PC-9 (cell line): ENCODE data around the gene INSYN1. TPM values are rescaled to one million over a fixed set of nuclear protein-coding genes. Genes with fewer than 3 reads are reported as not detected.

Source experiments
- BruUV-seq: library from RNA; stranded (reverse); fragments of 400-500 nt; replicated peaks from 2 replicates; lab custom pipeline; 2021; lab: Mats Ljungman, UMichigan
- CTCF ChIA-PET: fragments of 300-600 bp; sonication (Branson Sonifier 250); formaldehyde crosslinking; loops from one replicate; lab custom pipeline; 2022; ENCODE audit warnings: antibody characterized with exemption; lab: Charles Lee
- POLR2A ChIA-PET: fragments of 300-600 bp; sonication (Branson Sonifier 250); formaldehyde crosslinking; loops from one replicate; lab custom pipeline; 2022; ENCODE audit warnings: antibody characterized with exemption; ENCODE audit not compliant: unreplicated experiment; lab: Charles Lee
- DNase-seq, 2 experiments: peaks; one replicate each; pipeline versions ENCODE4 v3.0.0 to v3.0.0-alpha.2; 2015 to 2022; ENCODE audit warnings: mixed read lengths in 1 of 2
- H2AFZ ChIP-seq: fragments of 200-600 bp; sonication (generic); 2 replicates; pipeline ENCODE4 v1.8.1; 2017; ENCODE audit warnings: antibody characterized with exemption
- H3F3A ChIP-seq: fragments of 200-600 bp; sonication (generic); 2 replicates; pipeline ENCODE4 v1.8.1; 2017; ENCODE audit warnings: antibody characterized with exemption, mild to moderate bottlenecking, low read depth; ENCODE audit not compliant: insufficient read depth
- H3K27ac ChIP-seq: fragments of 200-600 bp; sonication (generic); 2 replicates; pipeline ENCODE4 v1.6.1; 2016; ENCODE audit warnings: mixed run types
- H3K27me3 ChIP-seq: fragments of 200-600 bp; sonication (generic); 2 replicates; pipeline ENCODE4 v1.6.1; 2016; ENCODE audit warnings: low read depth, mixed run types; ENCODE audit not compliant: insufficient read depth
- H3K36me3 ChIP-seq: fragments of 200-600 bp; sonication (generic); 2 replicates; pipeline ENCODE4 v1.6.1; 2016; ENCODE audit warnings: low read depth, mixed run types
- H3K4me1 ChIP-seq: fragments of 200-600 bp; sonication (generic); replicated peaks from 2 replicates; pipeline ENCODE4 v1.6.1; 2016; ENCODE audit warnings: mixed run types; ENCODE audit not compliant: insufficient read depth
- H3K4me2 ChIP-seq: fragments of 200-600 bp; sonication (generic); 2 replicates; pipeline ENCODE4 v1.6.1; 2017; ENCODE audit warnings: mixed run types
- H3K4me3 ChIP-seq: fragments of 200-600 bp; sonication (generic); 2 replicates; pipeline ENCODE4 v1.6.1; 2016; ENCODE audit warnings: mixed run types
- H3K79me2 ChIP-seq: fragments of 200-600 bp; sonication (generic); 2 replicates; pipeline ENCODE4 v1.6.1; 2017; ENCODE audit warnings: low read depth, mixed run types
- H3K9me2 ChIP-seq: fragments of 200-600 bp; sonication (generic); 2 replicates; pipeline ENCODE4 v1.8.1; 2017; ENCODE audit warnings: mild to moderate bottlenecking; ENCODE audit not compliant: insufficient read depth
- H3K9me3 ChIP-seq: fragments of 200-600 bp; sonication (generic); 2 replicates; pipeline ENCODE4 v1.8.1; 2016; ENCODE audit warnings: low read depth; ENCODE audit not compliant: insufficient read depth
- H4K20me1 ChIP-seq: fragments of 200-600 bp; sonication (generic); 2 replicates; pipeline ENCODE4 v1.8.1; 2017; ENCODE audit not compliant: insufficient read depth
- CTCF ChIP-seq: fragments of 200-600 bp; sonication (generic); conservative IDR thresholded peaks from 2 replicates; pipeline ENCODE4 v1.6.1; 2017; ENCODE audit warnings: mixed run types, antibody characterized with exemption, mild to moderate bottlenecking, moderate library complexity
- EZH2 ChIP-seq: fragments of 200-600 bp; sonication (generic); IDR thresholded peaks from 2 replicates; pipeline ENCODE4 v1.8.0; 2017; ENCODE audit warnings: antibody characterized with exemption, low read depth
- intact Hi-C: fragments of 100-400 bp; cut with micrococcal nuclease; formaldehyde crosslinking; loops from one replicate; pipeline ENCODE4 v1.10.0; 2022; ENCODE audit not compliant: unreplicated experiment
- total RNA-seq: library from RNA; stranded (reverse); gene quantifications from 2 replicates; pipeline ENCODE4 v1.2.3, GENCODE V29; 2021

INSYN1 gene
- total RNA-seq, 1 experiment from 2014 or later = not detected

- Histone ChIP-seq H3K4me2 (no peak overlapping the region), H3K36me3 (no peaks in the 10 kb centered on the region), H3K4me3 (no peak overlapping the region), H3K27ac (no peak overlapping the region), H3K79me2 (no peaks in the 10 kb centered on the region), H2AFZ (no peak overlapping the region), H3K9me3 (no peaks in the 10 kb centered on the region), H3K9me2 (no peaks in the 10 kb centered on the region), H3K4me1 (no peaks in the 10 kb centered on the region; the same call in 1 of the 2 replicates), H3K27me3 (peaks cover 82% of the 10 kb centered on the region), H3F3A (no peaks in the 10 kb centered on the region), H4K20me1 (no peaks in the 10 kb centered on the region)
- ChIA-PET CTCF (no interaction called here), POLR2A (no interaction called here)
- no TSS peak for BruUV-seq
- no peak for DNase-seq
- intact Hi-C loops = no loop called here
- TF ChIP-seq EZH2 (no peak), CTCF (no peak)
These were observed 3.2 kb upstream of the INSYN1 start for GRCh38 chr15:73756390-73756789.

GRCh38 chr15:73755946-73756345, 2.8 kb upstream of the INSYN1 start:
- Histone ChIP-seq H3K27ac (no peak overlapping the region), H3K36me3 (no peaks in the 10 kb centered on the region), H3K4me3 (no peak overlapping the region), H3F3A (no peaks in the 10 kb centered on the region), H3K27me3 (peaks cover 82% of the 10 kb centered on the region), H3K4me2 (no peak overlapping the region), H3K9me2 (no peaks in the 10 kb centered on the region), H3K9me3 (no peaks in the 10 kb centered on the region), H2AFZ (no peak overlapping the region), H4K20me1 (no peaks in the 10 kb centered on the region), H3K79me2 (no peaks in the 10 kb centered on the region), H3K4me1 (no peaks in the 10 kb centered on the region; the same call in 1 of the 2 replicates)
- intact Hi-C loops = no loop called here
- TF ChIP-seq EZH2 (no peak), CTCF (no peak)
- no TSS peak for BruUV-seq
- no peak for DNase-seq
- ChIA-PET POLR2A (no interaction called here), CTCF (interaction anchor here (0.6 kb wide), 1 partner anchor 1064 kb away, joined by 8 read pairs; no protein-coding TSS in a partner anchor)

- H3K27ac ChIP-seq = no peak overlapping the region
- H3K4me1 ChIP-seq = no peaks in the 10 kb centered on the region; the same call in 1 of the 2 replicates
- TF ChIP-seq CTCF = no peak
- TF ChIP-seq EZH2 = no peak
- no peak for DNase-seq
- peaks cover 83% of the 10 kb centered on the region for H3K27me3 ChIP-seq
- no peaks in the 10 kb centered on the region for H3K79me2 ChIP-seq
- BruUV-seq = no TSS peak
- H3K4me3 ChIP-seq = no peak overlapping the region
- no peak overlapping the region for H2AFZ ChIP-seq
- POLR2A ChIA-PET = no interaction called here
- H3K4me2 ChIP-seq = no peak overlapping the region
- CTCF ChIA-PET = interaction anchor here (0.6 kb wide), 1 partner anchor 1063 kb away, joined by 8 read pairs; no protein-coding TSS in a partner anchor
- H4K20me1 ChIP-seq = no peaks in the 10 kb centered on the region
- no peaks in the 10 kb centered on the region for H3F3A ChIP-seq
- H3K36me3 ChIP-seq = no peaks in the 10 kb centered on the region
- H3K9me3 ChIP-seq = no peaks in the 10 kb centered on the region
- H3K9me2 ChIP-seq = no peaks in the 10 kb centered on the region
- intact Hi-C loops = no loop called here
These were observed 2.3 kb upstream of the INSYN1 start for GRCh38 chr15:73755481-73755880.
